CD4-positive, alpha-beta T cell (primary cell): ENCODE measurements around the gene GMFB. TPM values are rescaled to one million over a fixed set of nuclear protein-coding genes. Genes with fewer than 3 reads are reported as not detected.

ENCODE experiments used
- ATAC-seq: fragments of 200-7000 bp; cut with Tn5 transposase; one replicate; pipeline ENCODE4 v1.10.0; 2022; ENCODE audit warnings: mild to moderate bottlenecking; ENCODE audit not compliant: poor library complexity
- CTCF ChIA-PET: fragments of 350-600 bp; sonication (Branson Sonifier 250); formaldehyde crosslinking; loops from one replicate; lab custom pipeline; 2021; ENCODE audit warnings: antibody characterized with exemption, inconsistent platforms; lab: Charles Lee
- POLR2A ChIA-PET: fragments of 350-600 bp; sonication (Branson Sonifier 250); formaldehyde crosslinking; loops from one replicate; lab custom pipeline; 2021; ENCODE audit warnings: antibody characterized with exemption, inconsistent platforms; lab: Charles Lee
- DNase-seq, 14 experiments: peaks; one replicate each; pipeline ENCODE4 v3.0.0-alpha.2; 2013 to 2020; ENCODE audit warnings: mixed read lengths in 2 of 14
- H3K27ac ChIP-seq, 2 donors: one replicate each; pipeline versions ENCODE4 v1.5.1 to v1.7.0; 2013; ENCODE audit warnings: low read length in 2 of 2, low read depth in 1 of 2, mild to moderate bottlenecking in 1 of 2
- H3K27me3 ChIP-seq, 2 experiments: 1 replicate in 1 of 2; 2 replicates in 1 of 2; pipeline versions ENCODE4 v1.6.1 to v1.7.0; 2013; ENCODE audit warnings: low read length in 2 of 2, control low read depth in 1 of 2, mild to moderate bottlenecking in 1 of 2, moderate library complexity in 1 of 2; ENCODE audit not compliant: insufficient read depth in 2 of 2, control insufficient read depth in 1 of 2
- H3K36me3 ChIP-seq: one replicate; pipeline ENCODE4 v1.6.1; 2013; ENCODE audit warnings: low read length, control low read depth; ENCODE audit not compliant: insufficient read depth
- H3K4me1 ChIP-seq: one replicate; pipeline ENCODE4 v1.6.1; 2013; ENCODE audit warnings: low read length, control low read depth; ENCODE audit not compliant: insufficient read depth
- H3K4me3 ChIP-seq: one replicate; pipeline ENCODE4 v1.5.1; 2013; ENCODE audit warnings: mild to moderate bottlenecking, low read length, moderate library complexity
- H3K9me3 ChIP-seq, 2 experiments: 1 replicate in 1 of 2; 2 replicates in 1 of 2; pipeline versions ENCODE4 v1.6.1 to v1.7.0; 2013; ENCODE audit warnings: low read length in 2 of 2, mild to moderate bottlenecking in 2 of 2, control low read depth in 1 of 2, moderate library complexity in 1 of 2; ENCODE audit not compliant: control insufficient read depth in 1 of 2, insufficient read depth in 1 of 2
- H3K27ac Mint-ChIP-seq: one replicate; pipeline ENCODE4 v1.8.0; 2020; ENCODE audit warnings: mixed read lengths
- H3K27me3 Mint-ChIP-seq: one replicate; pipeline ENCODE4 v1.8.0; 2021; ENCODE audit warnings: mixed read lengths
- H3K36me3 Mint-ChIP-seq: one replicate; pipeline ENCODE4 v1.8.0; 2021; ENCODE audit warnings: low read depth, mixed read lengths
- H3K4me1 Mint-ChIP-seq: one replicate; pipeline ENCODE4 v1.8.0; 2021; ENCODE audit warnings: low read depth, mixed read lengths
- H3K4me3 Mint-ChIP-seq: one replicate; pipeline ENCODE4 v1.8.0; 2020; ENCODE audit warnings: mild to moderate bottlenecking, mixed read lengths
- H3K9me3 Mint-ChIP-seq: one replicate; pipeline ENCODE4 v1.8.0; 2020; ENCODE audit warnings: mixed read lengths
- intact Hi-C, 2 experiments: fragments of 100-400 bp; cut with DNase I in 1 of 2; cut with micrococcal nuclease in 1 of 2; formaldehyde crosslinking; loops; one replicate each; pipeline versions ENCODE4 v1.15.1 to v1.9.0; 2023 to 2025; cut with DNase I, micrococcal nuclease
- total RNA-seq, 174 experiments: library from RNA in 2 of 174; stranded (reverse) in 2 of 174; gene quantifications; one replicate each; pipeline ENCODE4 v1.2.3 and lab custom pipeline; 2021 to 2026
- TF ChIP-seq, protein P1 (sequence below): fragments of 200-600 bp; IDR thresholded peaks from one replicate; pipeline ENCODE4 v1.8.0; 2022; ENCODE audit warnings: antibody characterized with exemption, mild to moderate bottlenecking

The GMFB gene
- total RNA-seq, 2 experiments from 2014 or later, result 39.5 to 43.5 TPM

DNA sequence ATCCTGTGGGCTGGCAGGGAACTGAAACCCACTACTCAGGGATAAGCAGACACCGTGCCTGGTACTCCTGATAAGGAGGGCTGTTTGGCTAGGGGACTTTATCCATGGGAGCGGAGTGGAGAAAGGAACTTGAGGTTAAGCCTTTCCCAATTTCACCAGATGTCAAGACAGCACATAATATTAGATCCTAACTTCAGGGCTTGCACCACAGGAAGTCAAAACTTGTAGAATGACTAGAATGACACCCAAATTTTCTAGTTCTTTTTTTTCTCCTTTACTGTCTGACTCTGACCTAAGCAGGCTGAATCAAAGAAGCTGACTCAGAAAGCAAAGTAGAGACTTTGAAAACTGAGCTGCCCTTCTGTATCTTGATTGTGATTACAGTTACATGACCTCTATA, 13.8 kb upstream of the GMFB start:
- Mint-ChIP-seq H3K4me1 (no peaks in the 10 kb centered on the region), H3K4me3 (no peak overlapping the region), H3K27me3 (peaks cover 34% of the 10 kb centered on the region), H3K27ac (no peak overlapping the region), H3K36me3 (no peaks in the 10 kb centered on the region), H3K9me3 (no peaks in the 10 kb centered on the region)
- TF ChIP-seq, protein P1, sequence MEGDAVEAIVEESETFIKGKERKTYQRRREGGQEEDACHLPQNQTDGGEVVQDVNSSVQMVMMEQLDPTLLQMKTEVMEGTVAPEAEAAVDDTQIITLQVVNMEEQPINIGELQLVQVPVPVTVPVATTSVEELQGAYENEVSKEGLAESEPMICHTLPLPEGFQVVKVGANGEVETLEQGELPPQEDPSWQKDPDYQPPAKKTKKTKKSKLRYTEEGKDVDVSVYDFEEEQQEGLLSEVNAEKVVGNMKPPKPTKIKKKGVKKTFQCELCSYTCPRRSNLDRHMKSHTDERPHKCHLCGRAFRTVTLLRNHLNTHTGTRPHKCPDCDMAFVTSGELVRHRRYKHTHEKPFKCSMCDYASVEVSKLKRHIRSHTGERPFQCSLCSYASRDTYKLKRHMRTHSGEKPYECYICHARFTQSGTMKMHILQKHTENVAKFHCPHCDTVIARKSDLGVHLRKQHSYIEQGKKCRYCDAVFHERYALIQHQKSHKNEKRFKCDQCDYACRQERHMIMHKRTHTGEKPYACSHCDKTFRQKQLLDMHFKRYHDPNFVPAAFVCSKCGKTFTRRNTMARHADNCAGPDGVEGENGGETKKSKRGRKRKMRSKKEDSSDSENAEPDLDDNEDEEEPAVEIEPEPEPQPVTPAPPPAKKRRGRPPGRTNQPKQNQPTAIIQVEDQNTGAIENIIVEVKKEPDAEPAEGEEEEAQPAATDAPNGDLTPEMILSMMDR, result no peak
- ChIA-PET POLR2A (no interaction called here), CTCF (no interaction called here)
- Histone ChIP-seq H3K4me1 (no peaks in the 10 kb centered on the region), H3K27me3 (no peaks in the 10 kb centered on the region), H3K36me3 (no peaks in the 10 kb centered on the region), H3K4me3 (no peak overlapping the region), H3K27ac (no peak overlapping the region), H3K9me3 (no peaks in the 10 kb centered on the region)
- peak in 1 of 14 experiments; percentile 20 for DNase-seq
- ATAC-seq, result no peak
- intact Hi-C loops, result loop anchor here (10.0 kb wide), 2 partner anchors 108 to 1348 kb away; partner anchors contain the start of genes CDKN3 (in 1 of the 2) and DDHD1 (in 1 of the 2)

DNA sequence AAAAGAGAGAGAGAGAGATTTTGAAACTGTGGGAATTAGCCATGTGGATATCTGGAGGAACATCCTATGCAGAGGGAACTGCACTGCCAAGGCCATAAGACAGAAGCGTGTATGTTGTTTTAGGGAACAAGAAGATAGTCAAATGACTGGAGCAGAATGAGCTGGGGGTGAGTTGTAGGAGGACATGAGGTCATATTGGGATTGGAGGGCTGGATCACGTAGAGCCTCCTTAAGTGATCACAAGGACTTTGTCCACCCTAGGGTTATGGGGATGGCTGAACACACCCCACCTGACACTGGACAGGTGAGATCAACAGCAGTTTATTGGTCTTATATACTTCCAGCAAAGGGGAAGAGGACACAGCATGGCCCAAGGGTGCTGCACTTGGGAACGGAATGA, 12.7 kb upstream of the GMFB start:
- TF ChIP-seq, protein P1, result no peak
- Histone ChIP-seq H3K4me1 (no peaks in the 10 kb centered on the region), H3K36me3 (no peaks in the 10 kb centered on the region), H3K27ac (no peak overlapping the region), H3K27me3 (no peaks in the 10 kb centered on the region), H3K4me3 (no peak overlapping the region), H3K9me3 (no peaks in the 10 kb centered on the region)
- POLR2A ChIA-PET, result no interaction called here
- Mint-ChIP-seq H3K36me3 (no peaks in the 10 kb centered on the region), H3K27ac (no peak overlapping the region), H3K4me1 (no peaks in the 10 kb centered on the region), H3K27me3 (peaks cover 34% of the 10 kb centered on the region), H3K9me3 (no peaks in the 10 kb centered on the region), H3K4me3 (no peak overlapping the region)
- CTCF ChIA-PET, result interaction anchor here (0.7 kb wide), 2 partner anchors 29 to 660 kb away, joined by 3 to 6 read pairs; no protein-coding TSS in a partner anchor
- intact Hi-C loops, result loop anchor here (10.0 kb wide), 2 partner anchors 107 to 1347 kb away; partner anchors contain the start of genes CDKN3 (in 1 of the 2) and DDHD1 (in 1 of the 2)
- ATAC-seq, result no peak
- DNase-seq, result no peak

DNA sequence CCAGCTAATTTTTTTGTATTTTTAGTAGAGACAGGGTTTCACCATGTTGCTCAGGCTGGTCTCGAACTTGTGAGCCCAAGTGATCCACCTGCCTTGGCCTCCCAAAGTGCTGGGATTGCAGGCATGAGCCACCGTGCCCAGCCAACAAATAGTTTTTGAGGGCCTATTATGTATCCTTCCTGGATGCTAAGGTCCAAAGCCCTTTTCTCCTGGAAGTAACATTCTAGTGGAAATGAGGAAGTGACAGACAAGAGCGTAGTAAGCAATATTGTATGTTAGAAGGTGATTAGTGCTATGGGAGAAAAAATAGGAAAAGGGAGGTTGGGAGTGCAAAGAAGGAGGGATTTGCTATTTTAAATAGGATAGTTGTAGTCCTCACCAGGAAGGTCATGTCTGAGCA, 12.0 kb upstream of the GMFB start:
- H3K4me1 ChIP-seq, result no peaks in the 10 kb centered on the region
- ChIA-PET POLR2A (no interaction called here), CTCF (no interaction called here)
- H3K9me3 ChIP-seq, result no peaks in the 10 kb centered on the region
- Mint-ChIP-seq H3K9me3 (no peaks in the 10 kb centered on the region), H3K27ac (no peak overlapping the region), H3K36me3 (no peaks in the 10 kb centered on the region), H3K4me3 (no peak overlapping the region), H3K4me1 (no peaks in the 10 kb centered on the region), H3K27me3 (peaks cover 34% of the 10 kb centered on the region)
- TF ChIP-seq, protein P1, result no peak
- no peaks in the 10 kb centered on the region for H3K27me3 ChIP-seq
- no peaks in the 10 kb centered on the region for H3K36me3 ChIP-seq
- intact Hi-C loops, result loop anchor here (10.0 kb wide), 2 partner anchors 106 to 1346 kb away; partner anchors contain the start of genes CDKN3 (in 1 of the 2) and DDHD1 (in 1 of the 2)
- no peak overlapping the region for H3K27ac ChIP-seq
- ATAC-seq, result no peak
- DNase-seq, result no peak
- H3K4me3 ChIP-seq, result no peak overlapping the region
